Measurements from ENCODE around the gene CCK.

The CCK gene

GRCh38 chr3:42274266-42274665 lies 8.3 kb upstream of the CCK start:
- TF ChIP-seq ESRRG (CRISPR knock-in tag; IDR thresholded peaks at IDR 0.05) (no peak), BACH2 (CRISPR knock-in tag; IDR thresholded peaks at IDR 0.05; ENCODE audit: borderline replicate concordance) (no peak), ZNF70 (CRISPR knock-in tag; IDR thresholded peaks at IDR 0.05) (no peak), ZC3H10 (CRISPR knock-in tag; IDR thresholded peaks at IDR 0.05) (no peak), TOX (CRISPR knock-in tag; IDR thresholded peaks at IDR 0.05; ENCODE audit: borderline replicate concordance) (no peak), CSRNP3 (CRISPR knock-in tag; IDR thresholded peaks at IDR 0.05) (no peak), ARNTL (CRISPR knock-in tag; IDR thresholded peaks at IDR 0.05; ENCODE audit: borderline replicate concordance, low read depth) (no peak), CREB5 (CRISPR knock-in tag; IDR thresholded peaks at IDR 0.05; ENCODE audit: low read depth) (no peak), ZNF8 (CRISPR knock-in tag; IDR thresholded peaks at IDR 0.05) (no peak), SNAI2 (CRISPR knock-in tag; IDR thresholded peaks at IDR 0.05) (no peak), ZFP3 (CRISPR knock-in tag; IDR thresholded peaks at IDR 0.05) (no peak), ZFP30 (CRISPR knock-in tag; IDR thresholded peaks at IDR 0.05) (no peak), POU6F1 (CRISPR knock-in tag; IDR thresholded peaks at IDR 0.05; ENCODE audit: borderline replicate concordance, low read depth) (no peak)
- no peak for ATAC-seq

- TF ChIP-seq CSDC2 (CRISPR knock-in tag; IDR thresholded peaks at IDR 0.05) = no peak
- TF ChIP-seq TOX (CRISPR knock-in tag; IDR thresholded peaks at IDR 0.05; ENCODE audit: borderline replicate concordance) = no peak
- no peak for TF ChIP-seq TCF4 (CRISPR knock-in tag; IDR thresholded peaks at IDR 0.05; ENCODE audit: borderline replicate concordance)
- TF ChIP-seq ESRRG (CRISPR knock-in tag; IDR thresholded peaks at IDR 0.05) = no peak
- TF ChIP-seq ZNF565 (CRISPR knock-in tag; conservative IDR thresholded peaks at IDR 0.05; ENCODE audit: low read depth) = no peak
- no peak for TF ChIP-seq ZFP30 (CRISPR knock-in tag; IDR thresholded peaks at IDR 0.05)
- no peak for TF ChIP-seq ZFP3 (CRISPR knock-in tag; IDR thresholded peaks at IDR 0.05)
- TF ChIP-seq GLIS3 (CRISPR knock-in tag; IDR thresholded peaks at IDR 0.05) = no peak
- TF ChIP-seq ZNF8 (CRISPR knock-in tag; IDR thresholded peaks at IDR 0.05) = no peak
- no peak for TF ChIP-seq POU6F1 (CRISPR knock-in tag; IDR thresholded peaks at IDR 0.05; ENCODE audit: borderline replicate concordance, low read depth)
- TF ChIP-seq CREB5 (CRISPR knock-in tag; IDR thresholded peaks at IDR 0.05; ENCODE audit: low read depth) = no peak
- TF ChIP-seq ZC3H10 (CRISPR knock-in tag; IDR thresholded peaks at IDR 0.05) = no peak
- TF ChIP-seq ZNF70 (CRISPR knock-in tag; IDR thresholded peaks at IDR 0.05) = no peak
- TF ChIP-seq CSRNP3 (CRISPR knock-in tag; IDR thresholded peaks at IDR 0.05) = no peak
- no peak for TF ChIP-seq PATZ1 (CRISPR knock-in tag; IDR thresholded peaks at IDR 0.05; ENCODE audit: borderline replicate concordance)
- TF ChIP-seq TSHZ2 (CRISPR knock-in tag; IDR thresholded peaks at IDR 0.05) = no peak
- no peak for TF ChIP-seq RARB (CRISPR knock-in tag; IDR thresholded peaks at IDR 0.05)
- TF ChIP-seq ISL1 (CRISPR knock-in tag; IDR thresholded peaks at IDR 0.05) = no peak
- TF ChIP-seq SNAI2 (CRISPR knock-in tag; IDR thresholded peaks at IDR 0.05) = no peak
- ATAC-seq = no peak
Observed at GRCh38 chr3:42273361-42273760, 7.4 kb upstream of the CCK start.
